C4-2B (cell line): ENCODE measurements around the gene SHLD1.

Source experiments
- H3K27ac ChIP-seq: fragments of 450-650 bp; 2 replicates; pipeline ENCODE4 v1.5.1; 2017
- CTCF ChIP-seq: fragments of 450-650 bp; conservative IDR thresholded peaks from 2 replicates; pipeline ENCODE4 v1.5.1; 2017; ENCODE audit warnings: mild to moderate bottlenecking
- ZFX ChIP-seq: fragments of 450-650 bp; IDR thresholded peaks from 2 replicates; pipeline ENCODE4 v1.6.1; 2017

The SHLD1 gene

GRCh38 chr20:5884465-5885335 lies 134.5 kb downstream of the SHLD1 start:
- TF ChIP-seq CTCF (no peak), ZFX (no peak)
- H3K27ac ChIP-seq = no peak overlapping the region

GRCh38 chr20:5885866-5886265 lies 135.7 kb downstream of the SHLD1 start:
- H3K27ac ChIP-seq = no peak overlapping the region
- TF ChIP-seq CTCF (no peak), ZFX (no peak)

- TF ChIP-seq CTCF (no peak), ZFX (no peak)
- H3K27ac ChIP-seq = no peak overlapping the region
These were observed 136.6 kb downstream of the SHLD1 start for GRCh38 chr20:5886788-5887187.

GRCh38 chr20:5887386-5887785 lies 137.2 kb downstream of the SHLD1 start:
- no peak for TF ChIP-seq ZFX
- no peak for TF ChIP-seq CTCF
- H3K27ac ChIP-seq = no peak overlapping the region

GRCh38 chr20:5888041-5888440 lies 137.8 kb downstream of the SHLD1 start:
- no peak overlapping the region for H3K27ac ChIP-seq
- TF ChIP-seq CTCF = no peak
- no peak for TF ChIP-seq ZFX

- H3K27ac ChIP-seq = no peak overlapping the region
These were observed 140.7 kb downstream of the SHLD1 start for GRCh38 chr20:5890773-5891441.

More at GRCh38 chr20:5890773-5891441, 140.7 kb downstream of the SHLD1 start:
- no peak for TF ChIP-seq ZFX
- TF ChIP-seq CTCF = no peak
